Heart left ventricle (tissue), 13 donors: ENCODE results near the gene SLC25A28.

Source experiments
- POLR2A ChIP-seq, 2 donors: fragments of 450-650 bp; IDR thresholded peaks; one replicate each; pipeline ENCODE4 v1.6.1; 2017; ENCODE audit warnings: antibody characterized with exemption in 2 of 2, mild to moderate bottlenecking in 2 of 2, moderate library complexity in 2 of 2
- TF ChIP-seq, protein P1 (sequence below), 12 donors: fragments of 200-600 bp; sonication (generic) in 4 of 12; IDR thresholded peaks; one replicate each; pipeline versions ENCODE4 v1.5.0 to v1.8.0; 2018 to 2022; ENCODE audit warnings: antibody characterized with exemption in 12 of 12, mild to moderate bottlenecking in 5 of 12
- donor health status: ischemic (EF 13 %, LVEDD 7.1; RV severe dilation, severe dysfunction).
- donor health status: DM: no; HTN: yes; CAD: no.
- donor health status: DM: no; HTN: no; CAD: no.
- donor health status: ischemic (EF 25% LVEDD 6.9; RV normal size, moderate dysfunction).
- donor health status: ischemic (EF 25% LVEDD 5.7; RV mildly dilated, moderate dysfunction).
- donor health status: ischemic (EF 35%, LVEDD 5.7; RV mildly dilated, moderate dysfunction).
- donor health status: nonischemic (EF 11% LVEDD 7.7; RV severe dilation, severe dysfunction).
- donor health status: DM: yes; HTN: yes; CAD: no.
- donor health status: PGD.
- donor health status: ischemic (EF 29% LVEDD 5.4; RV normal size, mild dysfunction).
- donor health status: nonischemic (EF 23%, LVEDD 6.1; RV moderate dilation, normal function).

- TF ChIP-seq POLR2A (IDR thresholded peaks at IDR 0.05): no peak
- TF ChIP-seq, protein P1, sequence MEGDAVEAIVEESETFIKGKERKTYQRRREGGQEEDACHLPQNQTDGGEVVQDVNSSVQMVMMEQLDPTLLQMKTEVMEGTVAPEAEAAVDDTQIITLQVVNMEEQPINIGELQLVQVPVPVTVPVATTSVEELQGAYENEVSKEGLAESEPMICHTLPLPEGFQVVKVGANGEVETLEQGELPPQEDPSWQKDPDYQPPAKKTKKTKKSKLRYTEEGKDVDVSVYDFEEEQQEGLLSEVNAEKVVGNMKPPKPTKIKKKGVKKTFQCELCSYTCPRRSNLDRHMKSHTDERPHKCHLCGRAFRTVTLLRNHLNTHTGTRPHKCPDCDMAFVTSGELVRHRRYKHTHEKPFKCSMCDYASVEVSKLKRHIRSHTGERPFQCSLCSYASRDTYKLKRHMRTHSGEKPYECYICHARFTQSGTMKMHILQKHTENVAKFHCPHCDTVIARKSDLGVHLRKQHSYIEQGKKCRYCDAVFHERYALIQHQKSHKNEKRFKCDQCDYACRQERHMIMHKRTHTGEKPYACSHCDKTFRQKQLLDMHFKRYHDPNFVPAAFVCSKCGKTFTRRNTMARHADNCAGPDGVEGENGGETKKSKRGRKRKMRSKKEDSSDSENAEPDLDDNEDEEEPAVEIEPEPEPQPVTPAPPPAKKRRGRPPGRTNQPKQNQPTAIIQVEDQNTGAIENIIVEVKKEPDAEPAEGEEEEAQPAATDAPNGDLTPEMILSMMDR (IDR thresholded peaks at IDR 0.05): no peak
These were observed 41.1 kb upstream of the SLC25A28 start for GRCh38 chr10:99661377-99661763.
